IPS DF 6.9 (cell line): Measurements from ENCODE around the gene MAP2.

ENCODE experiments used
- DNase-seq: peaks from one replicate; pipeline ENCODE4 v3.0.0-alpha.2; 2013; ENCODE audit warnings: low read depth, low spot score
- H3K27ac ChIP-seq: one replicate; pipeline ENCODE4 v1.5.1; 2013; ENCODE audit warnings: low read length, control low read depth
- H3K27me3 ChIP-seq: 2 replicates; pipeline ENCODE4 v1.6.1; 2013; ENCODE audit warnings: mild to moderate bottlenecking, low read length; ENCODE audit not compliant: control insufficient read depth, insufficient read depth
- H3K36me3 ChIP-seq: 2 replicates; pipeline ENCODE4 v1.6.1; 2013; ENCODE audit warnings: low read length; ENCODE audit not compliant: control insufficient read depth, insufficient read depth
- H3K4me1 ChIP-seq: 2 replicates; pipeline ENCODE4 v1.6.1; 2013; ENCODE audit warnings: low read length; ENCODE audit not compliant: control insufficient read depth, insufficient read depth
- H3K4me3 ChIP-seq: 2 replicates; pipeline ENCODE4 v1.5.1; 2013; ENCODE audit warnings: mild to moderate bottlenecking, low read length
- H3K9me3 ChIP-seq: 2 replicates; pipeline ENCODE4 v1.6.1; 2013; ENCODE audit warnings: low read length, inconsistent platforms; ENCODE audit not compliant: control insufficient read depth, insufficient read depth
- WGBS: extraction: QIAGEN DNeasy Blood & Tissue Kit; methylation state at CpG from one replicate; pipeline ENCODE4 v1.1.7; 2013; ENCODE audit warnings: mixed read lengths, missing lambda C conversion rate; ENCODE audit not compliant: insufficient read length, insufficient coverage; 5-methylcytosine and 5-hydroxymethylcytosine counted together

Gene MAP2

DNA sequence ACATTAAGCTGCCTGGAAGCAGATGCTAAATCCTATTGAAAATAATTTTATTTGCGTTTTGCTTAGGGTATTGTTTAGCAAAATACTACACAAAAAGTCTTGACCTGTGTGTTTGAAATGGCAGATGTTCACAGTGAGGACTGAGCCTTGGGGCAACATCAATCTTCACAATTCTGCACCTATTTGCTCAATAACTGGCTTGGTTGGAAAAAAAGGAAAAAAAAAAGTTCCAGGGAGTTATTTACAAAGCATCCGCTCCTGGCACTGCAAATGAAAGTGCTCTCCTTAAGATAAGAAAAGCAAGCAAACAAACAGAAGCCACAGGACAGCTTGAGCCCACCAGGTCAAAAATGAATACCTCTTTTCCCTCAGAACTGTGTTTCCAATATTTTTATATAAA lies 77.7 kb downstream of the MAP2 start:
- no peaks in the 10 kb centered on the region for H3K9me3 ChIP-seq
- WGBS, result no CpG with 5 or more reads among the region's 2 CpGs
- no peak for DNase-seq
- H3K4me1 ChIP-seq, result no peaks in the 10 kb centered on the region
- H3K4me3 ChIP-seq, result no peak overlapping the region
- no peaks in the 10 kb centered on the region for H3K36me3 ChIP-seq
- H3K27ac ChIP-seq, result no peak overlapping the region
- H3K27me3 ChIP-seq, result no peaks in the 10 kb centered on the region

DNA sequence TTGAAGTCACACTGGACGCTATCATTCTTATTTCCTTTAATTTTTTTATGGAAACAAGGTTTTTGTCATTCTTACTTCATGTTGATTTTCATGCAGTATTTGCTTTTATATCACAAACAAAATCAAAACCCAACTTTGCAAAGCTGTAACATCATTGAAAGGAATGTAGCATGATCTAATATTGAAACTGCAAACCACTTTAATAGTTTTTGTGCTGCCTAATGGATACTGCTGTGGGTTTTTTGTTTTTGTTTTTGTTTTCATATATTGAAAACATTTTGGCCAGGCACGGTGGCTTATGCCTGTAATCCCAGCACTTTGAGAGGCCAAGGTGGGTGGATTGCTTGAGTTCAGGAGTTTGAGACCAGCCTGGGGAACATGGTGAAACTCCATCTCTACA lies 81.6 kb downstream of the MAP2 start:
- no CpG with 5 or more reads among the region's 2 CpGs for WGBS
- Histone ChIP-seq H3K9me3 (no peaks in the 10 kb centered on the region), H3K4me1 (no peaks in the 10 kb centered on the region), H3K27ac (no peak overlapping the region), H3K36me3 (no peaks in the 10 kb centered on the region), H3K4me3 (no peak overlapping the region), H3K27me3 (no peaks in the 10 kb centered on the region)
- DNase-seq, result no peak

DNA sequence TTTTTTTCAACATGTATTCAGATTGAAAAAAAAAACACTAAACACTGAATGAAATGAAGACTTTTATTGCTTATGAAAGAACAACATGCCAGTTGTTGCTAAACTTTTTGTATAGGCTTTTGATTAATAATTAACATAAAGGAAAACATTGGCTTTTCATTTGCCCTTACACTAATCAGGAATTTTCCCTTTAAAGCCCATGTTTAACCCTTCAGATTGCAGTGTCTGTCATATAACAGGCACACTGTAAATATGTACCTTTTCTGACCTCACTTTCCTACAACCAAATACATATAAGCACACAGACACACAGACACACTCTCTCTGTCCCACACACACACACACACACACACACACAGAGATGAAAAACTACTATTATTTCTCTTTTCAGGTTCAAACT lies 84.4 kb downstream of the MAP2 start:
- H3K9me3 ChIP-seq, result no peaks in the 10 kb centered on the region
- DNase-seq, result no peak
- H3K27me3 ChIP-seq, result no peaks in the 10 kb centered on the region
- no peaks in the 10 kb centered on the region for H3K4me1 ChIP-seq
- H3K36me3 ChIP-seq, result no peaks in the 10 kb centered on the region
- H3K4me3 ChIP-seq, result no peak overlapping the region
- H3K27ac ChIP-seq, result no peak overlapping the region

DNA sequence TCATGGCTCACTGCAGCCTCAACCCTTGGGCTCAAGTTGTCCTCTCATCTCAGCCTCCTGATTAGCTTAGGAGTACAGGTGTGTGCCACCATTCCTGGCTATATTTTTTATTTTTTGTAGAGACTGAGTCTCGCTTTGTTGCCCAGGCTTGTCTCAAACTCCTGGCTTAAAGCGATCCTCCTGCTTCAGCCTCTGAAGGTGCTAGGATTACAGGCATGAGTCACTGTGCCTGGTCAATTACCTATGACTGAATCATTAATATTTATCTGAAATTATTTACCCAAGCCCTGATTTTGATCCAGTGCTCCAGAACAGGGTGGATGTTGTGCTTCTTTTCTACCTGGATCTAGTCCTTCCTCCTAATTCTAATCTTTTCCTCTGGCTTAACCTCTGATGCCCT lies 87.8 kb downstream of the MAP2 start:
- no peaks in the 10 kb centered on the region for H3K4me1 ChIP-seq
- DNase-seq, result no peak
- no peak overlapping the region for H3K4me3 ChIP-seq
- no CpG with 5 or more reads among the region's 2 CpGs for WGBS
- no peaks in the 10 kb centered on the region for H3K36me3 ChIP-seq
- H3K9me3 ChIP-seq, result no peaks in the 10 kb centered on the region
- no peaks in the 10 kb centered on the region; the same call in 1 of the 2 replicates for H3K27me3 ChIP-seq
- no peak overlapping the region for H3K27ac ChIP-seq

DNA sequence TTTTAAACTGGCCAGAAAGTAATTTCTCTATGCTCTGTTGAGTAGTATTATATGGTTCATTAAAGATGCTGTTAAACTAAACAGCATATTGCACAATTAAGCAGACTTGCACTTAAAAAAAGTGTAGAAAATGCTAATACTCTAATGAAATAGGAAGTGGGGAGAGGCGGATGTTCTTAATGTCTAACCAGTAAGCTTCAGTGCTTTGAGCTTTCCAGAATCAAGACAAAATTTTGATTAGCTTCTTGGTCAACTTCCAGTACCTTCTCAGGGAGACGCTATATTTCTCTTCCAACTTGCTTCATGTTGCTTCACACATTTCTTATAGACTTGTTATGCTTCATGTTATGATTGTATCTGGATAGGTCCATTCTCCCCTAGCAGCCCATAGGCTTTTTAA lies 89.1 kb downstream of the MAP2 start:
- DNase-seq, result no peak
- Histone ChIP-seq H3K27me3 (peaks cover 1% of the 10 kb centered on the region; the same call in 1 of the 2 replicates), H3K4me1 (no peaks in the 10 kb centered on the region), H3K9me3 (no peaks in the 10 kb centered on the region), H3K36me3 (no peaks in the 10 kb centered on the region), H3K27ac (no peak overlapping the region), H3K4me3 (no peak overlapping the region)
- no CpG with 5 or more reads among the region's 2 CpGs for WGBS

DNA sequence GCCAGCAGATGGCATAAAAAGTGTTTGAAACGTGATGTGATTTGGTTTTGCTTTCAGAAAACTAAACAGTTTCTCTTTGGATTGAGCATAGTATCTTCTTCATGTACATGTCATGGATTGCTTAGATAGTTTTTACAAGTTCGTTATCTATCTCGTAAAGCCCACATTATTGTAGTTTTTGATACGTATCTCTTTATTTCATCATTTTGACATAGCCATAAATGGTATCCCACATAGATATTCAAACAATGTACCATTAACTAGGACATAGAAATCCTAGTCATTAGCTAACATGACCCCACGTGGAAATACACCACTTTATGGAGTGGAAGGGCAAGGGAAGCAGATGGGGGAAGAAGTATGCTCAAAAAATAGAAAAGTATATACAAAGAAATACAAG lies 93.6 kb downstream of the MAP2 start:
- no peak overlapping the region for H3K27ac ChIP-seq
- no peak for DNase-seq
- no CpG with 5 or more reads among the region's 5 CpGs for WGBS
- no peaks in the 10 kb centered on the region for H3K9me3 ChIP-seq
- H3K4me3 ChIP-seq, result no peak overlapping the region
- no peaks in the 10 kb centered on the region for H3K4me1 ChIP-seq
- H3K36me3 ChIP-seq, result no peaks in the 10 kb centered on the region
- peaks cover 1% of the 10 kb centered on the region; the same call in 1 of the 2 replicates for H3K27me3 ChIP-seq

DNA sequence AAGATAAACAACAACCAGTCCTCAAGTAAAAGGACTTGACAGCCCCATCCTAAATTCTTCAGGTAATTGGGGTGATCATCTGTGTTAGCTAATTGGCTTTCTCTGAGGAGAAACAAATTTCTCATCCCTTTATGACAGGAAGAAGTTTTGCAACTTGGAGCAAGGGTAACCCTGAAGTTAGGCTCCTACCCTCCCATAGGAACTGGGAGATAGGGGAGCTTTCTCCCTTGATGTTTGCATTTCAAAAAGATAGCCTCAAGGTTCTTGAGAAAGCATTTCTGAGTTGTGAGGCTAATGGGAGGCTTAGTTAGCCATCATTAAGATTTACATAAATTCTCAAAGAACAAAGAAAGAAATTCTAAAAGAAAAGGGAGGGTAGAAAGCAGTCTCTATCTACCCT lies 95.4 kb downstream of the MAP2 start:
- peaks cover 1% of the 10 kb centered on the region; the same call in 1 of the 2 replicates for H3K27me3 ChIP-seq
- no peak overlapping the region for H3K27ac ChIP-seq
- no peaks in the 10 kb centered on the region for H3K4me1 ChIP-seq
- no peaks in the 10 kb centered on the region for H3K36me3 ChIP-seq
- peak; percentile 5 for DNase-seq
- no peaks in the 10 kb centered on the region for H3K9me3 ChIP-seq
- H3K4me3 ChIP-seq, result no peak overlapping the region

DNA sequence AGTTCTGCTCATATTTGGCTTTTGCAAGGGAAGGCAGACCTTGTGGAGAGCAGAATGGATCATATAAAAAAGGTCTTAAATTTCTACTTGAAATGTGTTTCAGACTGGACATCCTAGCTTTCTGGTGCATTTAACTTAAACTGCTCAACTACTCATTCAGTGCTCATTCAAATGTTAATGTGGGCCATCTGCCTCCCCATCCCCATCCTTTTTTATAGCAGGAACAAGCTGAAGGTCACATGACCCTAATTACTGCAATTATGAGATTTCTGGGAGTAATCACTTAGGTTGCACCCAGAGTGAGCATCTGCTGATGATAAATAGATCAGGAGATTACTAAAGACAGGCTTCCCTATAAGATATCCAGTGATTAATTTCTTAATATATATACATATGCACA lies 96.1 kb downstream of the MAP2 start:
- Histone ChIP-seq H3K4me1 (no peaks in the 10 kb centered on the region), H3K27me3 (peaks cover 1% of the 10 kb centered on the region; the same call in 1 of the 2 replicates), H3K9me3 (no peaks in the 10 kb centered on the region), H3K36me3 (no peaks in the 10 kb centered on the region), H3K4me3 (no peak overlapping the region), H3K27ac (no peak overlapping the region)
- DNase-seq, result no peak

DNA sequence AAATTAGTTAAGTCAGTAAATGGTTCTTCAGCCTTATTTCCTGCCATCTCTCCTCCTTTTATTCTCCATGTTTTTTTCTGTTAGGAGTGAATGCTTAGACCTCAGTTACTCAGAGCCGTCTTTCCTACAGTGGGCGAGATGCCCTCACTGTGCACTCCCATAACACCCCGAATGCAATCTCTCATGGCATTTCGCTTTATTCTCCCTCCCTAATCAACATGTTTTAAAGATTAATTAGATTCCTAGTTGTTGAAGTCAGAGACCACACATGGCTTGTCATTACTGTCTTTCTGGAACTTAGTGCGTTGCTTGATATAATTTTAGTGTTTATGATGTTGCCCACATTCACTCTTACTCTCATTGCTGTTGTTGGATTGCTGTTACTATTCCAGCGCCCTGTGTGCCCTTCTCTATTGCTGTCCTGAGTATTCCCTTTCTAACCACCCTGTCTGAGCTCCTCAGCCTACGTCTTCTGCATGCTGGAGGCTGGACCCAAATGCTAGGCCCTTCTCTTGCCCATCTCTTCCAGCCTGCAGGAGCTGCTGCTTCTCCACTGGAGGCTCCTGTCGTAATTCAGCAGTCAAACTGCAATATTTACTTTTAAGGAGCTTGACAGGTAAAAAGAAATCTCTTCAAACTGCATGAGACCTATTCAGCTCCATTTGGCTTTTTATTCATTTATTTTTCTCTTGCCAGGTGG lies 99.3 kb downstream of the MAP2 start:
- WGBS, result no CpG with 5 or more reads among the region's 8 CpGs
- Histone ChIP-seq H3K9me3 (no peaks in the 10 kb centered on the region), H3K27ac (no peak overlapping the region), H3K4me3 (no peak overlapping the region), H3K27me3 (no peaks in the 10 kb centered on the region), H3K4me1 (no peaks in the 10 kb centered on the region), H3K36me3 (no peaks in the 10 kb centered on the region)
- DNase-seq, result no peak

DNA sequence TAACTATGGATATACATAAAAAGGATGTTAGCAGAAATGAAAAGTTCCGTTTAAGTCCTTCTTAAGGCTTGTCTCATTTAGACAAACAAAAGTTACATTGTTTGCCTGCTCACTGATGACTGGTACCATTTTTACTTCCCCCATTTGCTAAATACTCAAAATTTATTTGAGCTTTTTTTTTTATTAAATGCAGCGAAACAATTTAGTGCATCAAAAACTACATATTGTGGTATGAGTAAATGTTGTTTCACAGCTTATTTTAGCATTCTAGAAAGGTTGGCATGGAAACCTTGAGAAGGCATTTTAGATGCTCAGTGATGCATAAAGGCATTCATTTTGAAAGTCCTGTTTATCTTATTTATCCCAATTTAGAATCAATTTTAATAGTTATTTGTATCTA lies 100.0 kb downstream of the MAP2 start:
- Histone ChIP-seq H3K27me3 (no peaks in the 10 kb centered on the region), H3K9me3 (no peaks in the 10 kb centered on the region), H3K27ac (no peak overlapping the region), H3K36me3 (no peaks in the 10 kb centered on the region), H3K4me1 (no peaks in the 10 kb centered on the region), H3K4me3 (no peak overlapping the region)
- no CpG with 5 or more reads among the region's 2 CpGs for WGBS
- no peak for DNase-seq

DNA sequence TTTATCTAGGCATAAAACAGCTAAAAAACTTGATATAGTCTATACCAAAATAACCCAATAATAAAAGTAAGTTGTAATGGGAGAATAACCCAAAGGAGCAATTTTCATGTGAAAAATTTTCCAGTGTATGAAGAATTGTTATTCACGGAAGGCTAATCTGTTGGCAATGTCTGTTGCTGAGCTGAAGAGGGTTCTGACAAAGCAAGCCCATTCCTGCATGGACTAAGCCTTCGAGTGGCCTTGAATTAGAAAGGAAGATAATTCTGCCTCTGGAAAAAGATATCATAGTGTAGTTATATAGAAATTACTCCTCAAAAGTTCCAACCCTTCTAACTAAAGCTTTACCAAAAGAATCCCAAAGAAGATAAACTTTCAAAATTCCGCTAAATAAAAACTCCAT lies 101.5 kb downstream of the MAP2 start:
- Histone ChIP-seq H3K36me3 (no peaks in the 10 kb centered on the region), H3K9me3 (no peaks in the 10 kb centered on the region), H3K4me1 (no peaks in the 10 kb centered on the region), H3K27me3 (no peaks in the 10 kb centered on the region), H3K27ac (no peak overlapping the region), H3K4me3 (no peak overlapping the region)
- no peak for DNase-seq
- WGBS, result 100% methylated on average over 1 of the region's 3 CpGs
